Neural cell (in vitro differentiated cells): ENCODE data around the gene PARD3B.

Experiments
- CTCF ChIP-seq: fragments of 450-650 bp; IDR thresholded peaks from 2 replicates; pipeline ENCODE4 v1.5.1; 2014; ENCODE audit warnings: antibody characterized with exemption, mild to moderate bottlenecking, moderate library complexity; ENCODE audit not compliant: poor library complexity, severe bottlenecking
- EP300 ChIP-seq: fragments of 450-650 bp; conservative IDR thresholded peaks from 2 replicates; pipeline ENCODE4 v1.6.1; 2014; ENCODE audit warnings: antibody characterized with exemption, mild to moderate bottlenecking, moderate library complexity; ENCODE audit not compliant: poor library complexity, severe bottlenecking
- MXI1 ChIP-seq: fragments of 450-650 bp; conservative IDR thresholded peaks from 2 replicates; pipeline ENCODE4 v1.6.1; 2014; ENCODE audit warnings: antibody characterized with exemption, mild to moderate bottlenecking; ENCODE audit not compliant: poor library complexity, severe bottlenecking
- POLR2AphosphoS5 ChIP-seq: IDR thresholded peaks from 2 replicates; pipeline ENCODE4 v1.6.1; 2012
- SMC3 ChIP-seq: fragments of 450-650 bp; conservative IDR thresholded peaks from 2 replicates; pipeline ENCODE4 v1.6.1; 2014; ENCODE audit warnings: antibody characterized with exemption, mild to moderate bottlenecking, moderate library complexity; ENCODE audit not compliant: poor library complexity
- TAF1 ChIP-seq: IDR thresholded peaks from 2 replicates; pipeline ENCODE4 v1.6.1; 2012; ENCODE audit warnings: low read depth

GRCh38 chr2:204611017-204611631 lies 65.8 kb downstream of the PARD3B start:
- TF ChIP-seq CTCF: no peak
- TF ChIP-seq POLR2AphosphoS5: no peak
- TF ChIP-seq MXI1: no peak
- TF ChIP-seq TAF1: no peak
- no peak for TF ChIP-seq SMC3
- TF ChIP-seq EP300: no peak
